ENCODE measurements around the gene ZNRF1. TPM values are rescaled to one million over a fixed set of nuclear protein-coding genes. Genes with fewer than 3 reads are reported as not detected.

The ZNRF1 gene
- total and polyA plus RNA-seq, 2 of the 4 experiments (the other 2 are of a cell fraction) = 8.2 to 20.7 TPM

DNA sequence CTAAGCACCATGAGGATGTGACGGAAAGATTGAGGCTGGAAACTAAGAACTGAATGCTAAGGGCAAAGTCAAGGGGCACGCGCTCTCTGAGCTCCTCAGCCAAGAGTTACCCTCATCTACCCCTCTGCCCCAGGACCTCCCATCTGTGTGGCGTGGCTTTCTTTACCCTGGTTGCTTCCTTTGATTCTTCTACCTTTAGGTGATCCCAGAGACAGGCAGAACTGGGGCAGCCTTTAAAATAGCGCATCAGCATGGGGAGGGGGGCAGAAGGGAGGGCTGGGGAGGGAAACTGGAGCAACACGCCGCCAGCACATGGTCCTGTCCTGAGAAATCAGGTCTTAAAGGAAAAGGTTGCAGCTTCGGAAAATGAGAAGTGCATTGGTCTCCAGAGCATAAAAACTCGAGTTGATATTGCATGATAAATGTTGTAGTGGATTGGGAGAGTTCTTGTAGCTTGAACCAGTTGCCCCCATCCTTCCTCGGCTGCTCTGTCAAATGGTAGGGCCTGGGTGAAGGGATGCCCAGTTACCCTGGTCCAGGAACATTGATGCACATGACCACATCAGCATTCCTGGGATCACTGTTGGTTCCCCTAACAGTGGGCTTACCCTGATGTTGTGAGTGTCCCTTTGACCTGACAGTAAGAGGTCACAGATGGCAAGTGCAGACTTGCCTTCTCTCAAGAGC is 88.0 kb downstream of the ZNRF1 start:
- H4K91ac ChIP-seq (ENCODE audit: insufficient read depth, low read depth, low read length) = peak overlapping the region; percentile 54

More for the DNA sequence above, 88.0 kb downstream of the ZNRF1 start:
- Histone ChIP-seq H3K27ac (ENCODE audit: insufficient read depth, low read length) (peak overlapping the region; percentile 76), H4K20me1 (ENCODE audit: insufficient read depth, low read length) (peaks cover 22% of the 10 kb centered on the region), H2AFZ (replicated peaks; ENCODE audit: low read length, poor library complexity) (peak overlapping the region; percentile 46), H3K4ac (ENCODE audit: low read depth, low read length) (peak overlapping the region; percentile 96), H3K79me1 (ENCODE audit: low read depth in 1 of 2, low read length in 2 of 2) (peaks cover 52 to 87% of the 10 kb centered on the region in 2 experiments), H2BK15ac (ENCODE audit: low read depth, low read length) (peak overlapping the region; percentile 19; the same call in 1 of the 3 replicates), H2BK120ac (ENCODE audit: low read depth, low read length) (peak overlapping the region; percentile 96), H4K8ac (ENCODE audit: low read depth in 2 of 2, low read length in 2 of 2) (peak overlapping the region; percentile 11 to 71; a peak in 3 of 4 replicates), H3K23ac (ENCODE audit: low read depth, low read length) (peak overlapping the region; percentile 96), H3K4me1 (ENCODE audit: control insufficient read depth, insufficient read depth, low read length) (peaks cover 22% of the 10 kb centered on the region), H3K18ac (ENCODE audit: low read depth, low read length) (peak overlapping the region; percentile 74), H3K27me3 (ENCODE audit: control insufficient read depth, insufficient read depth, low read length) (no peaks in the 10 kb centered on the region), H4K5ac (ENCODE audit: low read depth, low read length) (peak overlapping the region; percentile 40), H3K4me2 (ENCODE audit: low read depth, low read length) (peak overlapping the region; percentile 27), H3K9me3 (ENCODE audit: control insufficient read depth, insufficient read depth, low read length) (no peaks in the 10 kb centered on the region), H3K4me3 (ENCODE audit: insufficient read depth, low read depth, low read length) (no peak overlapping the region), H3K56ac (ENCODE audit: extremely low read depth, insufficient read depth, low read length) (no peak overlapping the region), H2BK5ac (ENCODE audit: low read depth, low read length, poor library complexity, severe bottlenecking) (peak overlapping the region; percentile 89), H2BK20ac (ENCODE audit: low read depth, low read length) (peak overlapping the region; percentile 73), H2AK9ac (replicated peaks; ENCODE audit: low read depth, low read length, poor library complexity) (peak overlapping the region; percentile 45), H3K9me1 (ENCODE audit: insufficient read depth, low read length) (peaks cover 39% of the 10 kb centered on the region), H3K36me3 (ENCODE audit: control insufficient read depth, insufficient read depth, low read length) (peaks cover 2% of the 10 kb centered on the region; the same call in 1 of the 2 replicates), H2AK5ac (ENCODE audit: low read depth, low read length) (peak overlapping the region; percentile 94), H3K9ac (ENCODE audit: low read depth, low read length) (no peak overlapping the region), H3K14ac (replicated peaks; ENCODE audit: low read depth, low read length) (peak overlapping the region; percentile 39)
- intact Hi-C loops (cut with micrococcal nuclease) = loop anchor here (5.0 kb wide), 2 partner anchors 55 to 75 kb away; no protein-coding TSS in a partner anchor
- ATAC-seq (ENCODE audit: low read depth) = no peak
- ChIA-PET CTCF (interaction anchor here (0.6 to 1.3 kb wide), 2 partner anchors 24 to 36 kb away, joined by 3 to 9 read pairs; no protein-coding TSS in a partner anchor), POLR2A (ENCODE audit: unreplicated experiment) (no interaction called here)
- 61% methylated on average over 5 of the region's 10 CpGs; no CpG with 5 or more reads in 1 of the 2 experiments for WGBS, 2 experiments (ENCODE audit: extremely low coverage in 2 of 2, insufficient read length in 1 of 2)
- in situ Hi-C loops (cut with MboI; ENCODE audit: low sequenced_read_pairs) = loop anchor here (5.0 kb wide), 1 partner anchor 75 kb away; no protein-coding TSS in a partner anchor
- no peak for DNase-seq
- TF ChIP-seq RCOR1 (IDR thresholded peaks at IDR 0.05; ENCODE audit: insufficient replicate concordance, low read length) (peak; percentile 15), SMC3 (IDR thresholded peaks at IDR 0.05; ENCODE audit: low read depth, low read length) (no peak)
- dilution Hi-C loops (cut with HindIII; ENCODE audit: low sequenced_read_pairs, unreplicated experiment) = no loop called here
- no TSS peak for BruUV-seq (replicated peaks)
